Measurements from ENCODE around the gene TTC16. TPM values are rescaled to one million over a fixed set of nuclear protein-coding genes. Genes with fewer than 3 reads are reported as not detected.

Gene TTC16
- total RNA-seq, 1 donor from 2014 or later = 0.10 TPM

DNA sequence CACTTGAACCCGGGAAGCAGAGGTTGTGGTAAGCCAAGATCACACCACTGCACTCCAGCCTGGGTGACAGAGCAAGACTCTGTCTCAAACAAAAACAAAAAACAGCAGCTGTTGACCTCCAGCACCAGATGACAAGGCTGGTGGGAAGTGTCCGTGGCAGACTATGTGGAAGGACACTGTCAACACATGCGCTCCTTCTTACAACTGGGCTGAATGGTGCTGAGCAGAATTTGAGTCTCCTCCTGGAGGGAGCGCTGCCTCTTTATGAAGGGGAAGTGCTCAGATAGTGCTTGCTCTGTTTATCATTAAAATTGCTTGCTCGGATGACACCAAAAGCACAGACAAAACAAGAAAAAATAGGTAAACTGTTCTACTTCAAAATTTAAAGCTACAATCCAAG is 18.3 kb upstream of the TTC16 start:
- DNase-seq (ENCODE audit: low read depth) = no peak

DNA sequence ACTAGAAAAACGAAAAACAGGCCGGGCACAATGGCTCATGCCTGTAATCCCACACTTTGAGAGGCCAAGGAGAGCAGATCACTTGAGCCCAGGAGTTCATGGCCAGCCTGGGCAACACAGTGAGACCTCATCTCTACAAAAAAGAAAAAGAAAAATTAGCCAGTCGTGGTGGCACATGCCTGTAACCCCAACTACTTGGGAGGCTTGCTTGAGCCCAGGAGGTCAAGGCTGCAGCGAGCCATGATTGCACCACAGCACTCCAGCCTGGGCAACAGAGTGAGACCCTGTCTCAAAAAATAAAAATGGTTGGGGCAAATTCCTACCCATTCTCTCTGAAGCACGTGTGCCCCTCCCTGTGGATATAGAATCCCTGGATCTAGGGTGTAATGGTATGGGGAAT is 17.5 kb upstream of the TTC16 start:
- DNase-seq (ENCODE audit: low read depth) = no peak

DNA sequence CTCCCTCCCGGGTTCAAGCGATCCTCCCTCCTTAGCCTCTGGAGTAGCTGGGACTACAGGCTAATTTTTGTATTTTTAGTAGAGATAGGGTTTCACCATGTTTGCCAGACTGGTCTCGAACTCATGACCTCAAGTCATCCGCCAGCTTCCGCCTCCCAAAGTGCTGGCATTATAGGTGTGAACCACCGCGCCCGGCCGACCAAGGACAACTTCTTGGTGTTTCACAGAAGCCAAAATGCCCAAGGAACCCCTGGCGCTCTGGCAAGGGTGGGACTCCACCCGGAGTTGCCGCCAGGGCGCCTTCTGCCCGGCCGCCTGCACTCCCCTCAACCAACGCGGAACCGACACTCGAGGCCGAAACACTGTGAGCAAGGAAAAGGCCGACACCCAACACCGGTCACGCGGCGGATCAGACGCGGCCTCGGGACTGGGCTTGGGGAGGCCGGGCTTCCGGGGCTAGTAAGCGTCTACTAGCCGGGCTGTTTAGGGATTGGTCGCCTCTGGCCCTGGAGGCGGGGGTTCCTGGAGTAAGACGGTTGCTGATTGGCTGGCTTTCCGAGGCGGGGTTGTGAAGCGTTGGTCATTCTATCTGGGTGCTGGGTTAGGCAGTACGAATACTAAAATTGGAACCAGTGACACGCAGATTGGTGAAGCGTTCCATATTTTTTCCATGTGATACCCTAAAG is 16.8 kb upstream of the TTC16 start:
- peak; percentile 93 for DNase-seq (ENCODE audit: low read depth)

DNA sequence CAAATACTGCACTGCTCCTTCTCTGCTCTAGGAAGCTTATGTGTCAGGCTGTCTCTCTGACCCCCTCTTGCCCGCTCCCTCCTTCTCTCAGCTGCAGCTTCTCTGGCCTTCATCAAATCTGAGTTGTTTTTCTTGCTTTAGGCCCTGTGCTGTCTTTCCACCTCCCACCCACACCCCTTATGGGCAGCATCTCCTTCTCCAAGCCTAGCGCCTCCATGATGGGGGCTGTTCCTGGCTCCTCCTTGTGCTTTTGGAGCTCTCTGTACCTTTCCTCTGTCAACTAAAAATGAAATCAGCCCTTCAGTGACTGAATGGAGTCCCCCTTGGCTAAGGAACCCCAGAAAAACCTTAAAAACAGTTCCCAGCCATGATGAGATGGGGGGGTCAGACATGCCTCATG is 15.7 kb upstream of the TTC16 start:
- DNase-seq (ENCODE audit: low read depth) = no peak

DNA sequence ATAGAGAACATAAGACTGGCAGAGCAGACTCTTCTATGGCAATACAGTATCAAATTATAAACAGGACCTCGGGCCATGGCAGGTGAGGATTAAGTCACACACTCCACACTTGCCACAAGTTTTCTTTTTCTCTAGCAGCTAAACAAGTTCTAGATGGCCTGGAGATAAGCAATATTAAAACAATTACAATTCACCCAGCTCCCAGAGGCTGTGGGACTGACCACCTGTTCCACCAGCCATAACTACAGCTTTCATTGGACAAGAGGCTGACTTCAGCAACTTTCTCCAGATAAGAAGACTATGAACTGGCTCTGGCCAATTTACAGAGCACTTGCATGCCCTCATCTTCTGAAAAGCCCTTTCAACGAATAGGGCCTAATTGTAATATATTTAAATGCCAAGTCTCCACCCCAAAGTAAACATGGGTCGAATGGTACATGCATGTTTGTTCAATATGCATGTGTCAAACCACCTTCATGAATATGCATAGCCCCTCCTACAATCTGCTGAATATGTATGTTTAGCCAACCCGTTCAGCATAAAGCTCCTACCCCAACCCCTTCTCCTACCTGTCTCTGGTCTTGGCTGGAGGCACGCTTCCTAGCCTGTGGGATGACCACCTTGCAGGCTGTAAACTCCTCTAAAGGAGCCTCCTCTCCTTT is 15.2 kb upstream of the TTC16 start:
- DNase-seq (ENCODE audit: low read depth) = no peak

DNA sequence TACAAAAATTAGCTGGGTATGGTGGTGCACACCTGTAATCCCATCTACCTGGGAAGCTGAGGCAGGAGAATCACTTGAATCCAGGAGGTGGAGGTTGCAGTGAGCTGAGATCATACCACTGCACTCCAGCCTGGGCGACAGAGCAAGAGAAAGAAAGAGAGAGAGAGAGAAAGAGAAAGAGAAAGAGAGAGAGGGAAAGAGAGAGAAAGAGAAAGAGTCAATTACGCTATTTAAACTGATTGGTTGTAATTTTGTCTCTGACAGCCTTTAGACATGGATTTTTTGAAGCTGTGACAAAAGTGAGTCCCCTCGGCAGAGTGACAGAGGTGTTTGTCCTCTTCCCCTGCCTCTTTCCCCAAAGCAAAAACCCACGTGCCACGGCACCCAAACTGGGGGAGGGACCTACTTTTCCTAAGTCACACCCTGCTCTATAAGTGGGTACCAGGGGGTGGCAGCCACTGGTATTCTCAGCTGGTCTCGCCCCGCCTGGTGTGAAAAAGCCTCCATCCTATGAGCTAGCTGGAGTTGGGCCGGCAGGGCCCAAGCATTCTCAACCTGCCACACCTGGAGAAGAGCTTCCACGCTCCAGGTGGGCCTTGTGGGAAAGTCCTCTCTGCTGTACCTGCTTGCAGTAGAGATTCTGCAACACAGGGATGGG is 12.5 kb upstream of the TTC16 start:
- no peak for DNase-seq (ENCODE audit: low read depth)

DNA sequence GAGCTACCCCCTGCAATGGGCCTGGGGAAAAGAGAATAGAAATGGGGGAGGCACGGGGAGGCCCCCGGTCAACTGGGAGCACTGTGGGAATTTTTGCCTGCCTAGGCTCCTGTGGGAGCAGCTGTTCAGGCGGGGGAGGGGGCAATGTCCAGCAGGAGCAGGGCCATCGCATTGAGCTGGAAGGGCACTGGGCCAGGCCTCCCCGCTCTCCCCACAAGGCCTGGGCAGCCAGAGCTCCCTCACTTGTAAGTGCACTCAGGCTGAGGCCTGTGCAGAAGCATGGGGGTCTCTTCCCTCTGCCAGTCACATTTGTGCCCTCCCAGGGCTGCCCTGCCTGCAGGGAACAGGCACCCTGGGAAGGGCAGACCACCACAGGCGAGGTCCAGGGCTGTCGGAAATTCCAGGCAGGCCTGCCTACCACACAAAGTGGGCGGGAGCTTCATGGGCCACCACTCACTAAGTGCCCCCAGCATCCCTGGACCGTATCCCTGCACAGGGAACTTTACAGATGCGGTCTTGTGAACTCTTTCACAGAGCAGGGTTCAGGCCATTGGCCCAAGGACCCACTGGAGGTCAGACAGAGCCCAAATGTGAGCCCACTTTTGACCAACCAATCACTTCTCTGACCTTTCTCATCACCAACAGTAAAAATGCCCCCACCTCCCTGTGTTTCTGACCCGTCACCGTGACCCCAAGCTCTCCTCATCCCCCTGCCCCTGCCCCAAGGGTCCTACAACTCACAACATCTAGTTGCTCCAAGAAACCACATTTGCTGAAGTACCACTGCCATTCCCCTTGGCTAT is 10.1 kb upstream of the TTC16 start:
- no peak for DNase-seq (ENCODE audit: low read depth)

DNA sequence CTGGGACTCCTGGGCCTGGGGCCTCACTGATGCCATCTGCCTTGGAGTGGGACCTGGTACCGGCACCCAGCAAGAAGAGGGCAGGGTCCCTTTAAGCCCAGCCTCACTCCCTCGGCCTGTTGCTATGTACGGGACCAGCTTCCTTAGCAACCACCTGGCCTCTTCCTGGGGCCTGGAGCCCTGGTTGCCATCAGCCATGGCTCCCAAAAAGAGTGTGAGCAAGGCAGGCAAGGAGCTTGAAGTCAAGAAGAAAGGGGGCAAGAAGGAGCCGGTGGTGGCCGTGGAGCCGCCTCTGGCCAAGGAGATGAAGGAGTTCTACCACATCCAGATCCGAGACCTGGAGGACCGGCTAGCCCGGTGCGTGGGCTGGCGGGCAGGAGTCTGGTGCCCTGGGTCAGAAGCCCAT is 9.0 kb upstream of the TTC16 start, which contains the start of gene CFAP157:
Gene CFAP157, plus strand, starts transcription at position 153 of the 406 bp plus-strand sequence. Its CDS starts 44 bp downstream, at position 197.
- no peak for DNase-seq (ENCODE audit: low read depth)

DNA sequence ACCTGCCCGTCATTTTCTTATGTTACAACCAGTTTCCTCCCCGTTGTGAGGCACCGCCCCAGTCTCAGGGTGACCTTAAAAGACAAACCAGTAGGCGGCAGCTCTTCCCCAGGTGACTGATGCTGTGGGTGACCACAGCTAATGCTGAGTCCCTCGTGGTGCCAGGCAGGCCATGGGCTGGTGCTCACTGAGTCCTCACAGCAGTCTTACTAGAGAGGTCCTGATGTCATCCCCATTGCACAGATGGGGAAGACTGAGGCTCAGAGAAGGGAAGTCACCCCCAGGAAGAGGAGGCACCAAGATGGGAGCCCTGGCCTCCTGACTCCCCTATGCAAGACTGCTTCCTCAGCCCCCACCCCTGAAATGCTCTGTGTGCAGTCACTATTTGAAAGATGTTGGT is 8.1 kb upstream of the TTC16 start:
- no peak for DNase-seq (ENCODE audit: low read depth)

DNA sequence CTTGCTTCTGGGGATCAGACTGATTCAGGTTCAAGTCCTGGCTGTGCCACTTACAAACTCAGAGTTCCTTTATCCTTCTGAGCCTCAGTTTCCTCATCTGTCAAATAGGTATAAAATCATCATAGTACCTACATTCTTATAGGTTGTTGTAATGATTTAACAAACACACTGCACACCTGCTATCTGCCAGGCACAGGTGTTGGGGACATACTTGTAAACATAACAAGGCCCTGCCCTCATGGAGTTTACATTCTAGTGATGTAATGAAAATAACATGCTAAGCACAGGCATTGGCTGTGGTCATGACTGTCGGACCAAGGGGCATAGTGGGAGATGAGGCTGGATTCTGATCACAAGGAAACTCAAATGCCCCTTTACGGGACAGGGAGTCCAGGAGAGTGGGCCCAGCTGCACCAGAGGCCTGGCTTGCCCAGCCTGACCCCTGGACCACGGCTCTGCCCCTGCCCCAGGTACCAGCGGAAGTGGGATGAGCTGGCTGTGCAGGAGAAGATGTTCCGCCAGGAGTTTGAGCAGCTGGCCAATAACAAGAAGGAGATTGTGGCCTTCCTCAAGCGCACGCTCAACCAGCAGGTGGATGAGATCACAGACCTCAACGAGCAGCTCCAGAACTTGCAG is 6.8 kb upstream of the TTC16 start:
- no peak for DNase-seq (ENCODE audit: low read depth)

DNA sequence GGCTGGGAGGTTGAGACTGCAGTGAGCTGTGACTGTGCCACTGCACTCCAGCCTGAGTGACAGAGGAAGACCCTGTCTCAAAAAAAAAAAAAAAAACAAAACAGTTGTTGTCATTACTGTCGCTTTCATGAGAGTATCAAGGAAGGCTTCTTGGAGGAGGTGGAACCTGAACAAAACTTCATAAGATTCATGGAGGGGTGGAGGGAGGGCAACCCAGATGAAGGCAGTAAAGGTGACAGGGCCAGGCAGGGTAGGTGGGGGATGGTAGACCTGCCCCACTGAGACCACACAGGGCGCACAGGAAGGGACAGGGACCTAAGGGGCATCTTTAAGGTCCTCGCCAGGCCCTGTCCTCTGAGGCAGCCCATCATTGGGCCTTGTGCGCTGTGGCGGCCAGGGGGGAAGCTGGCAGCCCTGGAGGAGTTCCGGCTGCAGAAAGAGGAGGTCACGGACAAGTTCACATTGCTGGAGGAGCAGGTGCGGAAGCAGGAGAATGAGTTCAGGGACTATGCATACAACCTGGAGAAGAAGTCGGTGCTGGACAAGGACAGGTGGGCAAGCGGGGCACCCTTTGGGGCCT is 5.6 kb upstream of the TTC16 start:
- no peak for DNase-seq (ENCODE audit: low read depth)

DNA sequence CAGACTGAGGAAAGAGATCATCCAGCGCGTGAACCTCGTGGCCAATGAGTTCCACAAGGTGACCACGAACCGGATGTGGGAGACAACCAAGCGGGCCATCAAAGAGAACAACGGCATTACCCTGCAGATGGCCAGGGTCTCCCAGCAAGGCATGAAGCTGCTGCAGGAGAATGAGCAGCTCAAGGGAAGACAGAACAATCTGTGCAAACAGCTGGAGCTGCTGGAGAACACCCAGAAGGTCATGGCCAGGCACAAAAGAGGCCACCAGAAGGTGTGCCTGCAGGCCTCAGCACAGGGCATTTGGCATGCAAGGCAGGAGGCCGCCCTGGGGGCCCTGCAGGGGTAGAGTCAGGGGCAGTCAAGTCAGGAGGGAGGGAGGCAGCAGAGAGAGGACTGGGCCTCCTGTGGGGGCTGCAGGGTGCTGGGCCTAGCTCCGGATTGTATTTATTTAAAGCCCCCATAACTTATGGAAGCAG is 4.6 kb upstream of the TTC16 start:
- no peak for DNase-seq (ENCODE audit: low read depth)

DNA sequence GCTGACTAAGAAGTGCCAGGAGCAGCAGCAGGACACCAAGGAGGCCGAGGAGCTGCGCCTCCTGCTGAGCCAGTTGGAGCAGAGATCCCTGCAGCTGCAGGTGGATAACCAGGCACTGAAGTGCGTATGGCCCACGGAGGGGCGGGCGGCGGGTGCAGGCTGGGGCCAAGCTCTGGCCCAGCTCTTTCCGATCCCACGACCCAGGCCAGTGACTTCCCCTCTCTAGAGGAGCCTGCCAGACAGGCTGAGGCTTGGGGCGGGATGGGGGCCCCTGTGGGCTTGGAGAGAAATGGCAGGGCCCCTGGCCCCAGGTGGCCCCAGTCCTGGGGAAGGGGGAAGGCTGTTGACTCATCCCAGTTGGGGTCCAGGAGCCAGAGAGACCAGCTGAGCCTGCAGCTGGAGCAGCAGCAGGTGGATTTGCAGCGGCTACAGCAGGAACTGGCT is 4.0 kb upstream of the TTC16 start:
- DNase-seq (ENCODE audit: low read depth) = no peak

DNA sequence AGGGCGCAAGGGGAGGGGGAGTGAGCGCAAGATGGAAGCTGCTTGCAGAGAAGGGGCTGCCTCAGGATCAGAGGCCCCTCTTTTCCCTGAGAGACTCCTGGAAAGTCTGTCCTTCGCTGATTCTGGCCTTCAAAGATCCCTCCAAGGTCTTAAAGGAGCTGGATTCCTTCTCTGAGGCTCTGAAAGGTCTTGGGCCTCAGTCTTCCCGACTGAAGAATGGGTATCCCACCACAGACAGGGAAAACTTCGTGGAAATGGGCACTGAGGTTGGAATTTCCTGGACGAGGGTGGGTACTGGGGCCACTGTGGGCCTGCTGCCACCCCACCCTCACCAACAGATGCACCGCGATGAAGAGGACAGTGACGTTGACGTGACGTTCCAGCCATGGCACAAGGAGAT is 3.5 kb upstream of the TTC16 start:
- no peak for DNase-seq (ENCODE audit: low read depth)

DNA sequence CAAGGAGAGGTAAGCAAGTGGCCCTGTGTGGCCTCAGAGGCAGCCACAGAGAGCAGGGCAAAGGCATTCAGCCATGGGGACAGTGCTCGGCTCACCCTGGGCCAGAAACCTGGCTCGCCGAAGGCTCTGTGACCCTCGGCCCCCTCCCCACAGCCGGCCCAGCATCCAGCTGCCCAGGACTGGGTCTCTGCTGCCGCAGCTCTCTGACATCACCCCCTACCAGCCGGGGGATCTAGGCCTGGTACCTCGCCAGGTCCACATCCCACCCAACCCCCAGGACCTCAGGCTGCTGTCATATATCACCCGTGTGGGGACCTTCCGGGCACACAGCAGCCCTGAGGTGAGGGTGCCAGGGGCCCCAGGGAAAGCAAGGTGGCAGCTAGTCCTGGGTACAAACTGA is 3.0 kb upstream of the TTC16 start:
- DNase-seq (ENCODE audit: low read depth) = no peak

DNA sequence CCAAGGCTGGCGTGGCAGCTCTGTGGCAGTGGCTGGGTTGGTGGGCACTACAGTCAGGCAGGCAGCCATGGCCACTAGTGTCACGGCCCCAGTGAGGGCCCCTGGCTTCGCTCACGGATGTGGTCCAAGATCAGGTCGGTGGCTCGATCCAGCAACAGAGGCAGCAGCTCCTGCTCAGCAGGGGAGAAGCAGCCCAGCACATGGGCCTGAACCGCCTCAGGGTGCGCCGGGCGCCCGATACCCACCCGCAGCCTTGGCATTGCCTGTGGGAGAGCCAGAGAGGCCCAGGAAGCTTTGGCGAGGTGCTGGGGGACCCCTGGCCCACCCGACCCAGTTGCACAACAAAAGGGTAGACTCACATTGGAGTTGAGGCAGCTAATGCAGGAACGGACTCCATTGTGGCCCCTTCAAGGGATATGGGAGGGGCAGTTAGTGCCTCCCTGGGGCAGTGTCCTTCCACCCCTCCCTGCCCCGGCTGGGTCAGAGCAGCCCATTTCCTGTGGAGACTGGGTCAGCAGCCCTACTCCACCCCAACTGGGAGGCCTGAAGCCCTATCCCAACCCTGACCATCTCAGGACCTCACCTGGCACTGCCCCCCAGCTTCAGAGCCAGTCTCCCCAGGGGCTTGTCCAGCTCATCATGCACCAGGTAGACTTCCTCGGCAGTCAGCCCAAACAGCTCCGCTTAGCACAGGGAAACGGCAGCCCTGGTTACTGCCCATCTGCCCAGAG is 1.7 kb upstream of the TTC16 start:
- no peak for DNase-seq (ENCODE audit: low read depth)

DNA sequence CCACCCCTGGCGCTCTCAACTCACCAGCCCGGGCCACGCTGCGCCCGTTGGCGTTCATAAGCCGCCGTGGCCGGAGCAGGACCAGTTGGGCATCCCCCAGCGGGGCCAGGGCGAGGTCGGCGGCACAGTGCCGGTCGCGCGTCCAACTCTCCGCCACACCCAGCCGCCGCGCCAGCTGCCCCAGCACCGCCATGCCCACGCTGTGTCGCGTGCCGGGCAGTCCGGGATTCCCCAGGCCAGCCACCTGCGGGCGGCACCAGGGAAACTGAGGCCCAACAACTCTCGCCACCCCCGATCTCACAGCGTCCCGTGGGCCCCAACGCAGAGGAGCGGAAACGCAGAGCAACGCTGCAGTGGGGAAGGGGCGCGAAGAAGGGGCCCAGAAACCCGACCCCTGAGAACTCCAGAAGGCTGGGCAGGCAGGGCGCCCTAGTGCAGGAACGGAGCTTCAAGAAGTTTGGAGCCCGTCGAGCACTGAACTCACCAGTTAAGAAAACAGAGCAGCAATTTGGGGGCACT is 869 bp upstream of the TTC16 start:
- no peak for DNase-seq (ENCODE audit: low read depth)

DNA sequence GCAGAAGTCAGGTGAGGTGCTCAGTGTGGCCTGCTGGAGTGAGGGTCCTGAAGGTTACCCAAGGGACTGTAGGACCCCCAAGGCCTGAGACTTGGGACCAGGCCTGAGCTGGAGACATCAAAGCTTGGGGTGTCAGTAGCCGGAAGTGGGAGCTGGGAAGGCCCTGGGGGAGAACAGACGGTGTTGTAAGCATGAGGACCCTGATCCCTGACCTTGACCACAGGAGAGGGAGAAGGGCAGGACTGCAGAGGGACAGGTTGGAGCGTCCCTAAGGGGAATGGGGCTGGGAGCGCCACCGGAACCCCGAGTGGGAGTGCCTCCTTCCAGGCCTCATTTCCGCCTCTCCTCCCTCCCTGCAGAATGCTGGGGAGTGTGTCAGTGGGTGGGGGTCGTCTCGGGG is 533 bp downstream of the TTC16 start:
- no peak for DNase-seq (ENCODE audit: low read depth)

DNA sequence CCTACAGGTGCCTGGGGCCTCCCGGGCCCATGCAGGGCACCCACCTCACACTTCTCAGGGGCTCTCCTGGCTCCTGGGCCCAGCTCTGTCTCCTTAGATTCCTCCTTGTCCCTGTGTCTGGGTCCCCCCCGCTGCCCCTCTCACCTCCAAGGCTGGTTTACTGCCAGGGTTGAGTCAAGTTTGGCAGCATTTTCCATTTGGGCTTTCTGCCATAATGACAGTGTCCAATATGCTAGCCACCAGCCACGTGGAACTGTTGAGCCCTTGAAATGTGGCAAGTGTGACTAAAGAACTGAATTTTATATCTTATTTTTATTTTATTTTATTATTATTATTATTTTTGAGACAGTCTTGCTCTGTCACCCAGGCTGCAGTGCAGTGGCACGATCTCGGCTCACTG is 1.9 kb downstream of the TTC16 start:
- DNase-seq (ENCODE audit: low read depth) = no peak
